ENCODE measurements around the gene VPS52. TPM values are rescaled to one million over a fixed set of nuclear protein-coding genes. Genes with fewer than 3 reads are reported as not detected.
A peak's percentile ranks its signal among the peaks of the same experiment; 100 is the strongest.
"Not testable (repeated sequence)": the region's sequence is repeated elsewhere in the genome, so short reads cannot be mapped to it uniquely, and the experiment has no call there.

Gene VPS52
- polyA plus RNA-seq, 1 donor = 59.8 TPM

GRCh38 chr6:33292996-33293682, 21.5 kb upstream of the VPS52 start:
- Histone ChIP-seq H3K9me3 (ENCODE audit: control insufficient read depth, low read depth, low read length) (no peaks in the 10 kb centered on the region), H3K4me1 (ENCODE audit: control insufficient read depth, insufficient read depth, low read length) (peaks cover 12% of the 10 kb centered on the region), H3K27ac (ENCODE audit: low read length) (no peak overlapping the region), H3K4me3 (ENCODE audit: low read length) (no peak overlapping the region), H3K27me3 (ENCODE audit: control insufficient read depth, insufficient read depth, low read length) (no peaks in the 10 kb centered on the region), H3K36me3 (ENCODE audit: control insufficient read depth, insufficient read depth, low read length) (peaks cover 52% of the 10 kb centered on the region)
- no peak for DNase-seq
- no CpG with 5 or more reads among the region's 16 CpGs for WGBS (ENCODE audit: insufficient coverage, low lambda C conversion rate)

GRCh38 chr6:33290459-33290858, 18.8 kb upstream of the VPS52 start:
- DNase-seq = no peak
- WGBS (ENCODE audit: insufficient coverage, low lambda C conversion rate) = 50% methylated on average over 2 of the region's 7 CpGs
- Histone ChIP-seq H3K9me3 (ENCODE audit: control insufficient read depth, low read depth, low read length) (no peaks in the 10 kb centered on the region), H3K36me3 (ENCODE audit: control insufficient read depth, insufficient read depth, low read length) (peaks cover 59% of the 10 kb centered on the region), H3K27ac (ENCODE audit: low read length) (no peak overlapping the region), H3K4me3 (ENCODE audit: low read length) (peak overlapping the region; percentile 74), H3K27me3 (ENCODE audit: control insufficient read depth, insufficient read depth, low read length) (no peaks in the 10 kb centered on the region), H3K4me1 (ENCODE audit: control insufficient read depth, insufficient read depth, low read length) (peaks cover 15% of the 10 kb centered on the region)

DNA sequence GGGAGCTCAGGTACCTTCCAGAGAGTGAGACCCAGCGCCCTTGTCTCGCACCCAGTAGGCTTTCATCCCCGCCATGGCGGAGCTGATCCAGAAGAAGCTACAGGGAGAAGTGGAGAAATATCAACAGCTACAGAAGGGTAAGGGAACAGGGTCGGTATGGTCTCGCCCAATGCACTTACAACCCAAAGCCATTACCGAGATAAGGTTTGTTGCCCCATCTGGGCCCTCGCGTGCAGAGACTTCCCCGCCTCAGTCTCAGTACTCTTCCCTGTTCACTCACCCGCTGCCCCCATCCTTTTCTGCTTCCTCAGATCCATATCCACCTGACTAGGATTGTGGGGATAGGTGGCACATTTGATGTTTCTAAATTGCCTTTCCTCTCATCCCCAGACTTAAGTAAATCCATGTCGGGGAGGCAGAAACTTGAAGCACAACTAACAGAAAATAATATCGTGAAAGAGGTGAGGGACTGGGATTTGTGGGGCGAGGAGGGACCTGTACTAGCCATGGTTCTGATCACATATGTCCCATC, 18.2 kb upstream of the VPS52 start:
- peak overlapping the region; percentile 5 for H3K27ac ChIP-seq (ENCODE audit: low read length)
- H3K27me3 ChIP-seq (ENCODE audit: control insufficient read depth, insufficient read depth, low read length) = no peaks in the 10 kb centered on the region
- no peak for DNase-seq
- H3K9me3 ChIP-seq (ENCODE audit: control insufficient read depth, low read depth, low read length) = no peaks in the 10 kb centered on the region
- peaks cover 58% of the 10 kb centered on the region for H3K36me3 ChIP-seq (ENCODE audit: control insufficient read depth, insufficient read depth, low read length)
- H3K4me1 ChIP-seq (ENCODE audit: control insufficient read depth, insufficient read depth, low read length) = peaks cover 15% of the 10 kb centered on the region
- WGBS (ENCODE audit: insufficient coverage, low lambda C conversion rate) = 0% methylated on average over 2 of the region's 14 CpGs
- peak overlapping the region; percentile 74 for H3K4me3 ChIP-seq (ENCODE audit: low read length)

DNA sequence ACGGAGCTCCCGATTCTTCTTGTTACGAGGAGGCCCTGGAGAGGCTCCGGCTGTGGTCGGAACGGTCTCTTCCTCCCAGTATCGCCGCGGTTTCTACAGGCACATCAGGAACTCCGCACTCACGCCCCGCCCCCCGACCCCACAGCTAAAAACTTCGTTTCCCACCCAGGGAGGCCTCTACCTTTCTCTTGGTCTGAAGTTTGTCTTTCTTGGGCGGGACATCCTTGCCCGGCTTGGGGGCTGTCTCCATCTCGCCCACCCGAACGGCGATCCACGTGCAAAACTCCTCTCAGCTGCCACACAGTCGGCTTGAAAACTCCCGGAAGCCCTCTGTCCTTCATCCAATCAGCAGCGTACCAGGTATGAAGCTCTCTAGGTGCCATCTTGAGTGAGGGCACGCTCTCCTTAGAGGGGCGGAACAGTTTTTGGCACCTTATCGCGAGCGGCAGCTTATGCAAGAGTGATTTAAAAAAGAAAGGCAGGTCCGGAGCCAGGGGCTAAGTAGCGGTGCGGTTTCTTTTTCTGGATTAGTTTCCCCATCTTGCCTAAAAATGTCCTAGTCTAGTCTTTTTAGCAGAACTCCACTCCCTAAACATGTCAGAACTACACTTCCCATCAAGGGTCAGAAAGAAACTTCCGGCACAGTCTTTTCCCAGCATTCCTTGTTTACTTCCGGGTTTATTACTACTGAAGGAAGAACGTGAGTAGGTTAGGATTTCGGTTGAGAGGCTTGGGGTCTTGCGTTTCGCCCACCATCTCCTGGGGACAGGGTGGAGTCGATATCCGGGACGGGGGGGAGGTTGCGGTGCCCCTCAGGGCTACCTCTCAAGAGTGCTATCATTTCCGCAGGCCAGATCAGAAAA, 17.5 kb upstream of the VPS52 start, which contains the start of the genes PFDN6 and WDR46:
TSS of gene PFDN6 (plus strand) at position 681 of the 863 bp plus-strand sequence. CDS start 256 bp downstream, outside the sequence.
TSS of gene WDR46 (minus strand) at position 319 of the 863 bp plus-strand sequence. CDS start at position 250, 69 bp downstream.
- H3K4me3 ChIP-seq (ENCODE audit: low read length) = peak within 1 kb of the TSS; percentile 74
- peaks cover 59% of the 10 kb centered on the region for H3K36me3 ChIP-seq (ENCODE audit: control insufficient read depth, insufficient read depth, low read length)
- WGBS (ENCODE audit: insufficient coverage, low lambda C conversion rate) = 0% methylated on average over 1 of the region's 43 CpGs
- H3K27ac ChIP-seq (ENCODE audit: low read length) = peak within 1 kb of the TSS; percentile 6
- no peaks in the 10 kb centered on the region for H3K9me3 ChIP-seq (ENCODE audit: control insufficient read depth, low read depth, low read length)
- H3K4me1 ChIP-seq (ENCODE audit: control insufficient read depth, insufficient read depth, low read length) = peaks cover 15% of the 10 kb centered on the region
- H3K27me3 ChIP-seq (ENCODE audit: control insufficient read depth, insufficient read depth, low read length) = no peaks in the 10 kb centered on the region
- DNase-seq = peak; percentile 79 to 96

GRCh38 chr6:33288141-33288920, 16.7 kb upstream of the VPS52 start:
- peak overlapping the region; percentile 74 for H3K4me3 ChIP-seq (ENCODE audit: low read length)
- H3K9me3 ChIP-seq (ENCODE audit: control insufficient read depth, low read depth, low read length) = no peaks in the 10 kb centered on the region
- H3K27me3 ChIP-seq (ENCODE audit: control insufficient read depth, insufficient read depth, low read length) = no peaks in the 10 kb centered on the region
- no peak for DNase-seq
- peaks cover 15% of the 10 kb centered on the region for H3K4me1 ChIP-seq (ENCODE audit: control insufficient read depth, insufficient read depth, low read length)
- peaks cover 56% of the 10 kb centered on the region for H3K36me3 ChIP-seq (ENCODE audit: control insufficient read depth, insufficient read depth, low read length)
- peak overlapping the region; percentile 6 for H3K27ac ChIP-seq (ENCODE audit: low read length)
- no CpG with 5 or more reads among the region's 21 CpGs for WGBS (ENCODE audit: insufficient coverage, low lambda C conversion rate)

DNA sequence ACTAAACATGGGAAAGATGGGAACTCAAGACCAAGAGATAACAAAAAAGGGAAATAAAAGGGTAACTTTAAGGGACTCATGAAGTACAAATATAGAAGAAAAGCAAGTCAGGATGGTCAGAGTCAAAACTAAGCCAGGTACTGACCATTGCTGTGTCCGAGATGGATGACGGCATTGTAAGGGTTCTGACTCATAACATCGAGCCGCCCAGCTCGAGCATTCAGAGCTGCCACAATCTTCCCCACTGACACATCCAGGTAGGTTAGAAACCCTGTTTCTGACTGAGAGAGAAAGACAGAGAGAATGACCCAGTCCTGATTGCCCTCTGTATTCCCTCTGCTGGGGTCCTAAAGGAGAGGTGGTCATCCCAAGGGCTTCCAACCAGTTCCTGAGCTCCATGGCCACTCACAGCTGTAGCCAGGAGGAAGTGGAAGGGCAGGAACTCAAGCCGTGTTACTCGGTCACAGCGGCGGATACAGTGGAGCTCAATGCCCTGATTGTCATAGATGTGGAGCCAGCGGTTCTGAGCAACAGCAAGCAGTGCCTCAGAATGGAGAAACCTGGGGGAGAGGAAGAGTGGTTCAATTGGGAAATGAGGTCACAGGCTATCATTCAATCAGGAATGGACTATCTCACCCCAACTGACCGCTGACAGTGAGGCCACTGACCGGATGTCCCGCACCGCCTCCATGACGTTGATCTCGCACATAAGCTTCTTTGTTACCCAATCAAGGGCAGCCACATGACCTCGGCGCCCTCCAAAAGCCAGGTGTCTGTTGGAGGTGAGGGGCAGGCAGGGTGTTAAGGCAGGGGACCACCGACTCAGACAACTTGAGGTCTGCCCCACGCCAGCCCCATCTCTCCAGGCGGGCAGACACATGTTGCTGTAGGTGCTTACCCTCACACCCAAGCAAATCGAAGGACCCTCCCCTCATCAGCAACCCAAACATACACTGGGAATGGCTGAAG, 15.6 kb upstream of the VPS52 start:
- DNase-seq = no peak
- H3K4me1 ChIP-seq (ENCODE audit: control insufficient read depth, insufficient read depth, low read length) = peaks cover 15% of the 10 kb centered on the region
- H3K27me3 ChIP-seq (ENCODE audit: control insufficient read depth, insufficient read depth, low read length) = no peaks in the 10 kb centered on the region
- H3K9me3 ChIP-seq (ENCODE audit: control insufficient read depth, low read depth, low read length) = no peaks in the 10 kb centered on the region
- H3K36me3 ChIP-seq (ENCODE audit: control insufficient read depth, insufficient read depth, low read length) = peaks cover 56% of the 10 kb centered on the region
- WGBS (ENCODE audit: insufficient coverage, low lambda C conversion rate) = no CpG with 5 or more reads among the region's 22 CpGs
- no peak overlapping the region for H3K27ac ChIP-seq (ENCODE audit: low read length)
- H3K4me3 ChIP-seq (ENCODE audit: low read length) = no peak overlapping the region

GRCh38 chr6:33285214-33285613, 13.5 kb upstream of the VPS52 start:
- DNase-seq; H3K4me3 ChIP-seq (ENCODE audit: low read length); H3K27me3 ChIP-seq (ENCODE audit: control insufficient read depth, insufficient read depth, low read length); H3K9me3 ChIP-seq (ENCODE audit: control insufficient read depth, low read depth, low read length); H3K27ac ChIP-seq (ENCODE audit: low read length): not testable (repeated sequence)
- WGBS (ENCODE audit: insufficient coverage, low lambda C conversion rate) = 100% methylated on average over 1 of the region's 4 CpGs
- Histone ChIP-seq H3K4me1 (ENCODE audit: control insufficient read depth, insufficient read depth, low read length) (peaks cover 14% of the 10 kb centered on the region), H3K36me3 (ENCODE audit: control insufficient read depth, insufficient read depth, low read length) (peaks cover 51% of the 10 kb centered on the region)

- H3K36me3 ChIP-seq (ENCODE audit: control insufficient read depth, insufficient read depth, low read length) = peaks cover 64% of the 10 kb centered on the region
Observed at GRCh38 chr6:33280539-33280938, 8.9 kb upstream of the VPS52 start.

GRCh38 chr6:33279971-33280511, 8.4 kb upstream of the VPS52 start:
- H3K4me1 ChIP-seq (ENCODE audit: control insufficient read depth, insufficient read depth, low read length) = peaks cover 18% of the 10 kb centered on the region
- H3K9me3 ChIP-seq (ENCODE audit: control insufficient read depth, low read depth, low read length) = no peaks in the 10 kb centered on the region
- DNase-seq = peak in 1 of 2 donors; percentile 54
- H3K27ac ChIP-seq (ENCODE audit: low read length) = no peak overlapping the region
- no peak overlapping the region for H3K4me3 ChIP-seq (ENCODE audit: low read length)
- WGBS (ENCODE audit: insufficient coverage, low lambda C conversion rate) = no CpG with 5 or more reads among the region's 5 CpGs
- H3K27me3 ChIP-seq (ENCODE audit: control insufficient read depth, insufficient read depth, low read length) = no peaks in the 10 kb centered on the region
- peaks cover 65% of the 10 kb centered on the region for H3K36me3 ChIP-seq (ENCODE audit: control insufficient read depth, insufficient read depth, low read length)

More at GRCh38 chr6:33280539-33280938, 8.9 kb upstream of the VPS52 start:
- Histone ChIP-seq H3K4me3 (ENCODE audit: low read length) (no peak overlapping the region), H3K9me3 (ENCODE audit: control insufficient read depth, low read depth, low read length) (no peaks in the 10 kb centered on the region), H3K27ac (ENCODE audit: low read length) (no peak overlapping the region), H3K27me3 (ENCODE audit: control insufficient read depth, insufficient read depth, low read length) (no peaks in the 10 kb centered on the region), H3K4me1 (ENCODE audit: control insufficient read depth, insufficient read depth, low read length) (peaks cover 14% of the 10 kb centered on the region)
- DNase-seq = no peak
- no CpG with 5 or more reads among the region's 6 CpGs for WGBS (ENCODE audit: insufficient coverage, low lambda C conversion rate)

Measured in large intestine (tissue), 3 donors.